Epidermal melanocyte (primary cell): ENCODE data around the gene AGAP1.

Source experiments
- DNase-seq: peaks from one replicate; pipeline ENCODE4 v3.0.0; 2011; ENCODE audit warnings: low spot score; ENCODE audit not compliant: insufficient read length

The AGAP1 gene

DNA sequence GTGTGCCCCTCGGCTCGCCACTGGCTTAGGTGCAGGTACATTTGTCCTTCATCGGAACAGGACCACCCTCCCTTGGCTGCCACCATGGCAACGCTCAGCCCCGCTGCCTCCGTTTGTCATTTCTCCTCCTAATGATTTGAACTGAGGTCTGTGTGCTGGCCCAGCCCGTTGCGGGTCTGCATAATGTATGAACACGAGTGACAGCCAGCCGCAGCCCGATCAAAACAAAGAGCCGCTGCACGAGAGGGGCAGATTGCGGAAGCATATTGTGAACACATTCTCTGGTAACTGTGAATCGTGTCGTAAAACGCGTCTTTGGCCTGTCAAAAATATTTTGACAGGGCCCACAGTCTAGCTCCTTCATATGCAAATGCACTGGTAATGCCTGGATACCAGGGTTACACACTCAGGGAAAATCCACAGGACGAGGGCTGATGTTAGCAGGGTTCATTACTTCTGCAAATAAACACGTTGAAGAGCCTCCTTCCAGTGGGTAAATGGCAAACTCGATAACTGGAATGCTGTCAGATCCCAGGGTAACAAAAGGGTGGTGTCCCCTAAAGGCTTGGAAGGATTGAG lies 137.0 kb downstream of the AGAP1 start:
- DNase-seq: no peak

DNA sequence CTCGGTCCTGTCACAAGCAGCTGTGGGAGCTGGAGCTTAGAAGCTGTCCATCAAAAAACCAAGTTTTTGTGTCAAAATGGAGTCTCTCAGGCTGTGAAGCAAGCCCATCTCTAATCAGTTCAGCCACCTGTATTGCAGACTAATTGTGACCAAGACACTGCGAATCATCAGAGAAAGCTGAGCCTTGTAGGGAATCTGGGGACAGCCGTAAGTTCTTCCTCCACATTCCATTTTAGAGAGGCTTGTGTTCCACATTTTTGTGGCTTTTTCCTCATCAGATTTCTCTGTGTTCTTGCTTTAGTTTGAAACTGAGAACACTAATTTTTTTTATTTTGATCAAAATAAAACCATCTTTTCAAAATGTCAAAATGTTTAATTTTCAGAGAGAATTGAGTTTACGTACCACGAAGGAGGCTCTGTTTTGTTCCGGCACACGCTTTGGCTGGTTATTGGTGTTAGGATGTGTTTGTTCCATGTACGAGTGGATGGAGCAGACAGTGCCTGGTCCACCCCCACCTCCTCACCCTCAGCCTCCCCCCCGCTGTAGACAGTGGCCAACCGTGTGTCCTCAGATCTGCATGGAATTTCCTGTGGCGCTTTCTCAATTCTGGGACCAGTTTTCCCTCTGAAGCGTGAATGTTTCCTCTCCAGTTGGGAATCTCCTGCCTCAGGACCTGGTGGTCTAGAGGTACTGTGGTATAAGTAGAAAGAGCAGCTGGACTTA lies 140.8 kb downstream of the AGAP1 start:
- no peak for DNase-seq

DNA sequence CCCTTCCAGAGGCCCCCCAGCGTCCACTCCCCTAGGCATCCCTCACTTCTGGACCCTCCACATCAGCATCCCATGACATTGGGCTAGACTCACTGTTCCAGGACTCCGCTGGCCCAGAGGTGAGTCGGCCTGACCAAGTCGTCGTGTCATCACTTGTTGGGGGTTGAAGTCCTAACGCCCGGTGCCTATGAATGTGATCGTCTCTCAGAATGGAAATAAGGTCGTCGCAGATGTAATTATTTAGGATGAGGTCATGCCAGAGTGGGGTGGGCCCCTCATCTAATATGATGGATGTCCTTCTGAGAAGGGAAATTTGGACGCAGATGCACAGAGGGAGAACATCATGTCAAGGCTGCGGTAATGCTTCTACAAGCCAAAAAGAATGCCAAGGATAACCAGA lies 142.7 kb downstream of the AGAP1 start:
- no peak for DNase-seq

DNA sequence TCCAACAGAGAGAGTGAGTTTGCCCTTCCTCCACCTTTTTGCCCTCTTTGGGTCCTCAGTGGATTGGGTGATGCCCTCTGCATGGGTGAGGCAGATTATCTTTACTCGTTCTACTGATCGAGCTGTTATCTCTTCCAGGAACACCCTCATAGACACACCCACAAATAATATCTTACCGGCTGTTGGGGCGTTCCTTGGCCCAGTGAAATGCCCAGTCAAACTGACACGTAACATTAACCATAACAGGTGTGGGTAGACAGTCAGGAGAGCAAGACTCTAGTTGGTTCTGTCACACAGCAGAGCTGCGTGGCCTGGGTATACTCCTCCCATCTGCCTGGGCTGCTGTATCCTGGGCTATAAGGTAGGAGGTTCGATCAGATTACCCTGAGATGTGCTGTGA lies 144.1 kb downstream of the AGAP1 start:
- DNase-seq: no peak

DNA sequence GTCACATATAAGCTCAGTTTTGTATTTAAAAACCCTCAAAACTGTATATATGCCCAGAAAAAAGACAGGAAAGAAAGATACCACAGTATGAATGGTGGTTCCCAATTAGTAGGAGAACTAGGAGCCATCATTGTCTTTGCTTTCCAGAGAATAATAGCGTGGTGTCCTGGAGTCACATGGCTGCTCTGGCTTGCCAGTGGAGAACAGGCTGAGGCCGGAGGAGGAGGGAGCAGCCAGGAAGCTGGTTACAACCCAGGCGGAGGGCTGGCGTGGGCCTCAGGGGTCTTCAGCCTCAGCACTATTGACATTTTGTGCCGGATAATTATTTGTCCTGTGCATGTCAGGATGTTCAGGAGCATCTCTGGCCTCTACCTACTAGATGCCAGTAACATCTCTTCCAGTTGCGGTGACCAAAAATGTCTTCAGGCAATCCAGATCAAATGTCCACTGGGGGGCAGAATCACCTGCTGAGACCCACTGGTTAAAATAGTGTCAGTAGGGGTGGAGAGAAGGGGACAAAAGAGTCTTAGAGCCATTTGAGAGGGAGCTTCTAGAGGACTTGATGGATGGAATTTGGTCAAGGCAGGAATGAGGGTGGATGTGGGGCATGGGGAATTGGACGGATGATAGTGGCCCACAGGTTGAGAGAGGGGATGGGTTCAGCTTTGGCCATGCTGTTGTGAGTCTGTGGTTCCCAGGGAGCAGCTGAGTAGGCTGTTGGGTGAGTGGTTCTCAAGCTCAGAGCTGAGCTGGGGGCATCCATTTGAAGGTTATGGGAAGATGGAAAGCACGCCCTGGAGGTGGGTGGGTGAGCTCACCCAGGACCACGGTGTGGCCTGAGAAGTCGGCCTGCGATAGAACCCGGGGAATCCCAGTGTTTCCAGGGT lies 144.9 kb downstream of the AGAP1 start:
- no peak for DNase-seq

DNA sequence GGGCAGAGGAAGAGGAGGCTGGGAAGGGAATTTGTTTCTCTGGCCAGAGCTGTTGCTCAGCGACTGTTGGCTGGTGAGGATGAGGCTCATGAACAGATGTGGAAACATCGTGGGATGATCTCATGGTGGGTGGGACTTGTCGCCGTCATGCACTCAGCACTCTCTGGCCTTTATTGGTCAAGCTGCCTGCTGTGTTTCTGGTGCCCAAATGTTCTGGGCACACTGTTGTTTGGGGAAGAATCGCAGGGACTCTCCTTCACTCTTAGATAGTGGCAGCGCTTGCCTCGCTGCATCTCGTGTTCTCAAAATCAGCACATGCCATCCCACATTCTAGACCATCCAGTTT lies 145.6 kb downstream of the AGAP1 start:
- DNase-seq: no peak

DNA sequence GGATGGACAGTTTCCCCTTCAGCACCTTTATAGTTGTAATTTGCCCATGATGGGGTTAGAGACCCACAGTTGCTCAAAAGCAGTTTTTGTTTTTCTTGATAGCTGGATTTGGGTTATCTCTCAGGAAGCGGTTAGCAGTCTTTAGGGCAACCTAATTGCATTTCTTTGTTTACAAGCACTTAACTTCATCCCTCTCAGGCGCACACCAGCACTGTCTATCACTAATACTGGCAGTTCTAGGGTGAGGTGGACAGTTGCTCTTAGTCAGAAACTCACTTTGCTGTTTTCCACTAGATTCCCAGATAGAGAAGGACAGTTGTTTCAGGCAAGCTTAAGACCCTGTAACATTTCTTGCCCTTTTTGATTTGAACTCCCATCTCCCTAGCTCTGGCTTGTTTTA lies 146.0 kb downstream of the AGAP1 start:
- DNase-seq: no peak

DNA sequence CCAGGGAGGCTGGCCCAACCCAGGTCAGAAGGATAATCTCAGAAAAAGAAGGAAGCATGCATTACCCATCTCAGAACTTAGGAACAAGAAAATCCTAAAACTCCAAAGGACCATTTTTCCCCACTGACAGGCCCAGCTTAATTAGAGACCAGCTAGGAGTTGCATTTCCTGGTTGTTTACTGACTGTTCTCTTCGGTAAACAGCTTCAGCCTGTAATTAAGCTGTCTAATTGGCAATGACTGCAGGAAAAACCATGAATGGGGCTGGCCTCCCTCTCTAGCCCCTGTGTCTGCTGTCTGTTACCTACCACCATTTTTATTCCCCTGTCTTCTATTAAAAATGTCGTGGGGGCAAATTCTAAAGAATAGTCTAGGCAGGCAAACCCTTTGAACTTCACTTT lies 146.5 kb downstream of the AGAP1 start:
- no peak for DNase-seq

DNA sequence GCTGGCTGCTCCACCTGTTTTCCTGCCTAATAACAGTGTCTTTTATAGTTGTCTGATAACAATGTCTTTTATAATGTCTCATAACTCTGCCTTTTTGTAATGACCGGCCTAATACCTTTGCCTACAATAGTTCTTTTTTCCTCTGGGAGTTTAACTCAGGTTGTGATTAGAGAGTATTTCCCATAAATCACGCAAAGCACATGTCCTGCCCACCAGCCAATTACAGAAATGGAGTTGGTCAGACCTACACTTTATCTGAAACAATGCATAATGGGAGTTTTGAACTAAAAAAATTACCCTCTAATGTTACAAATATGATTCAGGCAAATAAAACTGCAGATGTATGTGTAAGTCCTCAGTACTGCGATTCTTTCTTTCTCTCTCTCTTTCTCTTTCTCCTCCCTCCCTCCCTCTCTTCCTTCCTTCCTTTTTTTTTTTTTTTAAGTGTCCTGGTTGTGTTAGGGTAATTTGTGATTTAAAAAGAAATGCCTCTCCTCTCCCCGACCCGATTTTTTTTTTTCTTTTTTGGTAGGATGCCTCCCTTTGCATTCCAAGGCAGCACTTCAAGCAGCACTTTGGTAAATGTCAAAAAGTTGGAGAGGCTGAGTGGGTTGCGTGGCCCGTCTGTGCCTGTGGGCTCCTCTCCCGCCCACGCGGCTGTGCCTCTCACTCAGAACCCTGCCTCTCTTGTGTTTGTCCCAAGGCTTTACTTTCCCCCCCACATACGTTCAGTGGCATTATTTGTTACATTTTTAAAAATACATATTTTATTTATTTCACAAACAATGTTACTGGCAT lies 147.3 kb downstream of the AGAP1 start:
- DNase-seq: no peak

DNA sequence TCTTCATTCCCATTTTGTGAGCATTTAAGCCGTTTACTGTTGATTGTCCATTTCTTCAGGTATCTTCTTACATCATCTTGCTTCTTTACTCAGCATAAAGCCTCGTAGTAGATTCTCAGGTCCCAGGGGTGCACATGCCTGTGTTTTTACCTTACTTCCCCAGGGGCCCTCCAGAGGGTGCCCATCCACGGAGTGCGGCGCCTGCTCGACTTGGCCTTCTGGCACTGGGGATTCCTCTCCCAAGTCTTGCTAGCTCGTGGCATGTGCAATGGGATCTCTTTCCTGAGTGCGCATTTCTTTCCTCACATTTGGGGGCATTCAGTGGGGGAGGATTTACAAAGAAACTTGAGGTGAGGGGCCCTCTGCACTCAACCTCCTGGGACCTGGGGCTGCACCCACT lies 148.1 kb downstream of the AGAP1 start:
- DNase-seq: no peak

DNA sequence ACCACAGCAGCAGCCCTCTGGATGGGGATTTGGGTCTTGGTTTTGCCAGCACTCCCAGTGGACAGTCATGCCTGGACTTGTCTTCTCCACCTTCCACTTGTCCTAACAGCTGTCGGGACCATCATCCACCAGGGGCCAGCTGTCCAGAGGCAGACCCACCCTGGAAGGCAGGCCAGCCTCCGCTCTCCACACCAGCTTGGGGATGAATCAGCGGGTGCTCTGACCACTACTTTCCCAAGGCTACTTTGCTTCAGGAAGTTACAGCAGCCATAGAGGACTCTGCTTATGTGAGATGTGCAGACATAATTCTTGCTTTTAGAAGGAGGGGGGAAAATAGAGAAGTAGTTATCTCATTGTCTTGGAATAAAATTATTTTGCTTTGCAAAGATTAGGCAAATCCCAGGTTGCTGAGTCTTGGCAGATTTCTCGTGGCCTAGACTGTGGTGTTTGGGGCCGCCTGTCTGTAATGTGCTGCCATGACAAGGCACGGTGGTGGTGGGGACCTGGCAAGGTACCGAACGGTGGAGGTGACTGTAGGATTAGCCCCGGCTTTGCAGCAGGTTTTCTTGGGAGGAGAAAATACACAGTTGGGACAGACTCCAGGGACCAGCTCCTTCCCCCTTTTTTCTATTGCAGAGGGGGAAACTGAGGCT lies 148.7 kb downstream of the AGAP1 start:
- DNase-seq: no peak

DNA sequence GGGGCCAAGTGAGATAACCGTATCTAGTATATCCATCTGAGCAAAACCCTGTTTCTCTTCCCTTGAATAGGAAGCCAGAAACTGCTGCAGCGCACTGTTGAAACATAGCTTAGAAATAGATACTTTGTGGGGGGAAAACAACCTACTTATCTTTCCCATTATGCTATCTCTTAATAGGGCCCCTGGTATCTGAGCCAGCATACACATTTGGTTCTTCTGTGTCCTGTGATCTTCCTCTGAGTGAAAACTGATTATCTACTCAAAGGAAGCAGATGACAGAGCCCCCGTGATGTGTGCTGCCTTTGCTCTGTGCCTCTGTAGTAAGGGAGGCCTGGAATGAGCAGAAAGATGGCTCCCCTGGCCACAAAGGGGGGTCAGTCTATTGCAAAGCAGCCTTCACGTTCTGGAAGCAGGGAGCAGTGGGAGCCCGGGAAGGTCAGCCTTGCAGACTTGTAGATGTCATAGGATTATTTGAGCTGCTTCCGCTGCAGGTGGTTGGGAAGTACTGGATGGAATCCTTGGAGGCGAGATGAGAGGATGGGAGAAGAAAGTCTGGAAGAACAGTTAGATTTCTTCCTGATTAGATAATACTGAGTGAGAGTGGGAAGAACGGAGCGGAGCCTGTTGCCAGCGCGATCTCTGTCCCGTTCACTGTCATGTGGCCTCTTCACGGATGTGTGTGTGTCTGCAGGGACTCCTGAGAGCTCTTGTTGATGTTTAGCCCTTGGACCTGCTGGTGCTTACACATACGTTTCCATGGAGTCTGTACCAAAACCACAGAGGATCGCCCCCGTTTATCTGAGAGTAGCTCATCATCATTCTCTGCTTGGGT lies 150.1 kb downstream of the AGAP1 start:
- no peak for DNase-seq

DNA sequence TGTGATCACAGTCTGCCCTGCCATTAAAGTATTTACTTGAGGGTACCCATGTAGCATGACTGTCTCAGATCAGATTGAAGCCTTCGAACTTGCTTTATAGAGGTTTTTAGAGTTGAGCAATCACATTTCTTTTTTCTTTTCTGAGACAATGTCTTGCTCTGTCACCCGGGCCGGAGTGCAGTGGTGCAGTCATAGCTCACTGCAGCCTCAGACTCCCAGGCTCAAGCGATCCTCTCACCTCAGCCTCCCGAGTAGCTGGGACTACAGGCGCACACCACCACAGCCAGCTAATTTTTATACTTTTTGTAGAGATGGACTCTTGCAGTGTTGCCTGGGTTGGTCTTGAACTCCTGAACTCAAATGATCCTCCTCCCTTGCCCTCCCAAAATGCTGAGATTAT lies 153.4 kb downstream of the AGAP1 start:
- no peak for DNase-seq

DNA sequence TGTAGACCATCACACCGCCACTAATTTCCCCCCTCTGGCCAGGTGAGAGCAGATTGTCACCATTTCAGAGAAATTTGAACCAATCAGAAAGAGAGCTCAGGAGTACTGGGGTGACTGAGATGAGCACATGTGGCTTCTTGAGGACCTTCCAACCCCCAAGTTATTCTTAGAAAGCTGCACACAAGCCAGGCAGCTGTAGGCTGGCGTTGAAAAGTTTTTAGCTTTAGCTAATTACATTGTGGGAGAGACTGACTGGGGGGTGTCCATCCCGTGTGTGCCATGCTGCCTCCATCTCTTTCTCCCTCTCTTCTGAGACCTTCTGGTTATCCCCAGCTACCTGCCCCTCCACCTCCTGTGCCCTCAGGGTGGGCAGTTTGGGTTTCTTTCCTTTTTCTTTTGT lies 154.0 kb downstream of the AGAP1 start:
- DNase-seq: no peak

DNA sequence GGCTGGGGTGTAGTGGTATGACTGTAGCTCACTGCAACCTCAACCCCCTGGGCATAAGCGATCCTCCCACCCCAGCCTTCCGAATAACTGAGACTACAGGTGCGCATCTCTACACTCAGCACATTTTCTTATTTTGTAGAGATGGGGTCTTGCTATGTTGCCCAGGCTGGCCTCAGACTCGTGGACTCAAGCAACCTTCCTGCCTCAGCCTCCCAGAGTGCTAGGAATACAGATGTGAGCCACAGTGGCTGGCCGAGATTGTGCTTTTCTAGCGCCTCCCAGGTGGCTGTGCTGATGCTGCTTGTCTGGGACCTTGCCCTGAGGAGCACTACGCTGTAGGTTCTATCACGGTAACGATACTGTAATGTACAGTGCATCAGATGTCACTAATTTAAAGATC lies 155.6 kb downstream of the AGAP1 start:
- DNase-seq: no peak

DNA sequence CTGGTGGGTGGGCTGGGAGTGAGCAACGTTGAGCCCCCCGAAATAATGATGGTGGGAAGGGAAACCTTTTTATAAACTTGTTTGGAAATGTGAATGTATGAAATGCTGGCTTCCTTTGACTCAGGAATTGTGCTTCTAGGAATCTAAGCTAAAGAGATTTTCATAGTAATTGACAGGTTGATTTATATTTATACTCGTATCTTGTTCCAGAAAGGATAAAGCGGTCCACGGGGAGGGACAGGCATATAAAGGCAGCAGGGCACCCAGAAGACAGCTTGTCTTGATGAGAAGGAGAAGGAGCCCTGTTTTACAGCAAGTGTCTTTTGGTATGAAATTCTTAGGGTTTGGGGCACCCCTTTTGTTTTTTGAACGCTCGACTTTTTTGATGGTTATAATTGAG lies 157.8 kb downstream of the AGAP1 start:
- no peak for DNase-seq

DNA sequence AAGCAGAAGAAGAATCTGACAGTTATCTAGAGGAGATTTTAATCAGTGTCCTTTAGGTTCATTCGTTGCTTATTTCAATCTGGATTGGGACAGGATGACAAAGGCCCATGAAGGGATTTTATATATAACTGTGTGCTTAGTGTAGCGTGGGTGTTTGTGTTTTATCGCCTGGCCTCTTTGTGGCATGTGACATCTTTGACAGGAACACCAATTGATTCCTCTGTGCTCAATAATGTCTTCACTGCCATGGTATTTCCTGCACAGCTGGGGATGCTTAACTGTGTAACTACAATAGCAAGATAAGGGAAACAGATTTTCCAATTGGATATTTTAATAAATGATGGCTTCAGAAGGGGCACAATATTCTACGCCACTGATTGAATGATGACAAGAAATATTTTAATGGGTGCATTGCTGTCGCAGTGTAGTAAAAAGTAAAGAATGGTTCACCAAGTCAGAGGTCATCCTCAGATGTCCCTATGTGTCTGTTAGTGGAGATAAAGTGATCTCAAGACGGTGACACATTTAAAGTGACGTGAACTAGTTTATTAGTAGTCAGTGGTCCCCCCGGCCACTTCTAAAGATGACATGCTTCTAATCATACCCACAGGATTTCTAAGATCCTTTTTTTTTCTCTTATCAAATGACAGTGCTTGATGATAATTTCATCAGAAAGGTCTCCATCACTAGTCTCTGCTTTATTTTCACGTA lies 160.4 kb downstream of the AGAP1 start:
- no peak for DNase-seq

DNA sequence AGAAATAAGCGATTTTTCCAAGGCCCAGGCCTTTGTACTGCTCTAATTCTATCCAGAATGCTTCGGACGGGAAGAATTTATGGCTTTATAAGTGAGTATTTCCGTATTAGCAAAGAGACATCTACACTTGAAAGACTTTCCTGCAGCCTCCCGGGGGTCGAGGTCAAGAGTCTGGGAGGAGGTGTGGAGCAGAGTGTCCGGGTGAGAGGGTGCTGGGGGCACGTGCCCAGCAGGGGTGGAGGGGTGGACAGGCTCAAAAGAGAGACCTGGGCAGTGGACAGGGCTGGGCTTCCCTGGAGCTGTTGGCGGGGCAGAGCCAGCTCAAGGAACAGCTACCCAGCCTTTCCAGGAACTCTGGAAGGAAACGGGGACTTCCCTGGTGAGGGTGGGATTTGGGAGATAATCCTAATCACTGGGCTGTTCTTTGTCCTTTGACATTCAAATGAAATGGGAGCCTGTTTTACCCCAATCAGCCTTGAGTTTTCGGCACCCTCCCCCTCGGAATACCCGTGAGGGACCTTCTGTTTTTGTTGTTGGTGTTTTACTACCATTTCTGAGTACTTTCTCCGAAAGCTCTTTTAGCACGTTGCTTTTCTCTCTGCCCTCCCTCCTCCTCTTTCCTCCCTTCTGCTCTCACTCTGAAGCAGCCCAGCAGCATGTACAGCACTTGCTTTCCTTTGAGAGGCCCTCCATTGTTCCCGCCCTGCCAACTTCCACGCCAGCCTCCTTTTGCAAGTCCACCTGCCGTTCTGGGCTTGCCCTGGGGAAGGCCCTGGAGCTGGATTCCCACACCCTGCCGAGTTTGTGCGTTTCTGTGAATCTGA lies 164.7 kb downstream of the AGAP1 start:
- no peak for DNase-seq

DNA sequence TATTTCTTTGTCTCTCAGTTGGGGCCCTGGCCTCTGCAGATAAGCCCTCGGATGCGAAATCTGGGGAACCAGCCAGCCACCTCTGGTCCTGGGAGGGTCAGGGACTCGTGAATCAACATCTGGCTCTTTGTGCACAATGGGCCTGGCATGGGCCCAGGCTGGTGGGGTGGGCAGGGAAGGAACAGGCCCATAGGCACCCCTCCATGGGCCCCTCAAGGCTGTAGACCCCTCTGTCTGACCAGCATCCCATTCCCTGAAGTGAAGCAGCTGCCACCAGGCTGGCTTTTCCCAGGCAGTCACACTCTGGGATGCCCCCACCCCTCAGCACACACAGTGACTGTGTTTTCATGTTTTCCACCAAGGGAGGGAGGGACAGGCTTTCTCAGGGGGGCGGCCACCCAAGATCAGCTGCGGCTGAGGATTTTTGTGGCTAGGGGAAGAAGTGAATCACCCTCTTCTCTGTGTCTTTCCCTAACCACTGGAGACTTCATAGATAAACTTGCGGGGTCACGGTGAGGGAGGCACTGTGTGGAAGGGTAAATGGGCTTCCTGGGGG lies 166.0 kb downstream of the AGAP1 start:
- DNase-seq: no peak
